Astrocyte of the spinal cord (primary cell): ENCODE results near the gene SELENOO.

Experiments
- DNase-seq: peaks from one replicate; pipeline ENCODE4 v3.0.0; 2011; ENCODE audit warnings: low read depth, low spot score
- H3K4me3 ChIP-seq: 2 replicates; pipeline ENCODE4 v1.5.1; 2011; ENCODE audit warnings: low read depth, mild to moderate bottlenecking, low read length, moderate library complexity
- CTCF ChIP-seq: IDR thresholded peaks from 2 replicates; pipeline ENCODE4 v1.5.1; 2012; ENCODE audit warnings: low read depth, mild to moderate bottlenecking, low read length, inconsistent platforms
- in situ Hi-C: cut with HindIII; loops from 2 replicates; pipeline ENCODE4 v1.10.0; 2017; ENCODE audit warnings: low sequenced_read_pairs

Gene SELENOO

GRCh38 chr22:50178471-50178864, 22.3 kb upstream of the SELENOO start:
- TF ChIP-seq CTCF = no peak
- DNase-seq = no peak
- no peak overlapping the region for H3K4me3 ChIP-seq
- in situ Hi-C loops = no loop called here

DNA sequence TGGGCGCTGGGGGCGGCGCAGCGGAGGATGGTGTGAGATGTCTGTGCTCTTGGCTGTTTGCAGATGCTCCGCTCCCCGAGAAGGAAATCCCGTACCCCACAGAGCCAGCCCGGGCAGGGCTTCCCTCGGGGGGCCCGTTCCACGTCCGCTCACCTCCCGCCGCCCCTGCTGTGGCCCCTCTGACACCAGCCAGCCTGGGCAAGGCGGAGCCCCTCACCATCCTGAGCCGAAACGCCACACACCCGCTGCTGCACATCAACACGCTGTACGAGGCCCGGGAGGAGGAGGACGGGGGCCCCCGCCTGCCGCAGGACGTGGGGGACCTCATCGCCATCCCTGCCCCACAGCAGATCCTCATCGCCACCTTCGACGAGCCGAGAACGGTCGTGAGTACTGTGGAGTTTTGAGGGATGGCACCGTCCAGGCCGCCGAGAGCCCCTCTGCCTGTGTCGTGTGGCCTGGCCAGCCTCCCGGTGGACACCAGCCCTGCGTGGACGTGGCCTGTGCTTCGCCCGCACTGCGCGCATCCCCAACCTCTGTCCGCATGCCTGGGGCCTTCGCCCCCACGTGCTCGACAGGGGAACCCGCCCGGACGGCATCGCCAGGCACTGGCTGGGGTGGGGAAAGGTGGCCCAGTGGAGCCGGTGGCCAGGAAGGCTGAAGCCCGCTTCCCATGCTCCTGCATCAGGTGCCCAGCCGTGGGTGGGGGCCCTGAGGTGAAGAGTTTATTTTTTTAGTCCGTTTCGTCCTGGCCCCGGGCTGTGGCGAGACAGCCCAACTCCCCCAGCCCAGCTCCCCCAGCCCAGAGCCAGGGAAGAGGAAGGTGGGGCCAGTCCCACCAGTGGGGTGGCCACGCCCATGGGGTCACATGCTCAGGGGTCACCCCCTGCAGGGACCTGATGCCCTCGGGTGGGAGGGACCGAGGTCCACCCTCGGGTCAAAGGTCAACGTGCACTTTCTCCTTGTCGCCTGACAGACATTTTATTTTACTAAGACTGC, 21.6 kb upstream of the SELENOO start:
- no peak overlapping the region for H3K4me3 ChIP-seq
- no peak for DNase-seq
- in situ Hi-C loops = no loop called here
- TF ChIP-seq CTCF = no peak

DNA sequence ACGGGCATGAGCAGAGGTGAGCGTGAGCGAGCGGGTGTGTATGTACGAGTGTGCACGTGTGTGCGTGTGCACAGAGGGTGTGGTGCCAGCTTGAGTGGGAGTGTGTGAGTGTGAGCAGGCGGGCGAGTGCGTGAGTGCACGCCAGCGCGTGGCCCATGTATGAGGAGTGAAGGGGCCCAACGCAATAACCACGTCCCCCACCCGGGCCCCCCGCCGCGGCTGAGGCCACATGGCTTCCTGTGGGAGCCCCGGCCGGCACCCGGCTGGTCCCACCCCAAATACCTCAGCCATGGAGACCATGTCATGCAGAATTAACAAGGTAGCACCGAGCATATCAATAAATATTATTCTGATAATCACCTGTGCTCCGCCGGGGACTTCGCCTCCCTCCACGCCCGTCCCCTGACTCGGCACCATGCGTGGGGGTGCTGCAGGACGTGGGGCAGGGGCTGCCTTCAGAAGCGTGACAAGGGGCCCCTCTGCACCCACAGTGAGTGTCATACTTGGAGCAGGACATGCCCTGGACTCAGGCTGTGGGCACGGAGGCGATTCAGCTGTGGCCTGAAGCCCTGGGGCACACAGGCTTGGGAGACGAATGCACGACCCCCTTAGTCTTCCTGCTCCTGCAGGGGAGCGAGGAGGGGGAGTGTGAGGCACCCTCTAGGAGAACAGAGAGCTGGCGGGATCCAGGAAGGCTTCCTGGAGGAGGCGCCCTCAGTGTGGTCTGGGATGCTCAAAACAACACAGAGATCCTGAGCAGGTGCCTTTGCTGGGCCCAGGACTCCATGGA, 20.7 kb upstream of the SELENOO start:
- no peak for DNase-seq
- in situ Hi-C loops = no loop called here
- TF ChIP-seq CTCF = no peak

GRCh38 chr22:50180727-50181521, 19.9 kb upstream of the SELENOO start:
- DNase-seq = no peak
- in situ Hi-C loops = no loop called here
- no peak for TF ChIP-seq CTCF
- H3K4me3 ChIP-seq = no peak overlapping the region

More for the DNA sequence above, 20.7 kb upstream of the SELENOO start:
- no peak overlapping the region for H3K4me3 ChIP-seq

DNA sequence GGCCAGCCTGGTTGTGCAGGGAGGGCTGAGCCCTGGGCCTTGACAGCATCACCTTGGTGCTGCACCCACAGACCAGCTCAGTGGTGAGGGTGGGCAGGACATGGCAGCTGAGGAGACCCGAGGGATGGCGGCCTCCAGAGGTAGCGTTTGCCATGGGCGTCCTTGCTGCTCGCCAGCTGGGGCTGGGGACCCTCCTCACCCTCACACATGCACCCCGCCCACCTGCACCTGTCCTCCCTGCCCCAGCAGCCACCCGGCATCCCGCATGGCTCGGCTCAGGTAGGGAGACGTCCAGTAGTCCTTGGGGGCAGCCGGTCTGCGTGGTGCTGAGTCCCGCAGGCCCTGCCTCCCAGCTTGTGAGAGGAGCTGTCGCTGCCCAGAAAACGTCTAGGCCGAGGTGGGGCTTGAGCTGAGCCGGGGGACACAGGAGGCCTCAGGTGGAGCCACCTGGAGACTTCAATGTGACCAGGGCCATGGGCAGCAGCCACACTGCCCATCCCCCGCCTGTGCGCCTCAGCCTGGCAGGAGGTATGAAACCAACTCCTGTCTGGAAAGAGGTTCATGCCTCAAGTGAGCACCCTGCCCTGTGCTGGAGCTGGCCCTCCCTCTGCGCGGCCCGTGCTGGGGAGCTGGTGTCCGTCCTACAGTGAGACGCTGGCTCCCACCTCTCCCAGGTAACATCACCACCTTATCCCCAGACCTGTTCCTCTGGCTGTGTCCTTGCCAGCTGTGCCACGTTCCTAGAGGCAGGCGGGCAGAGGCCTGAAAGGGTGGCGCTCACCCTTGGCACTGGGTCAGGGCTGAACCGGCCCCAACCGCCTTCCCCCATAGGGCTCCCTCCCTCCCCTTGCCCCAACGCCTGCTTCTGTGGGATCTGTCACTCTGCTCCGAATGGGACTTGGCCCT, 18.4 kb upstream of the SELENOO start:
- H3K4me3 ChIP-seq = no peak overlapping the region
- in situ Hi-C loops = no loop called here
- no peak for DNase-seq
- no peak for TF ChIP-seq CTCF
